ENCODE results near the gene MED14. TPM values are rescaled to one million over a fixed set of nuclear protein-coding genes. Genes with fewer than 3 reads are reported as not detected.

Gene MED14
- total and polyA plus RNA-seq, 10 of the 15 experiments (the other 5 are each of a cell fraction or from before 2014, with no cell fraction given), result 8.8 to 99.4 (median 29.4) TPM

DNA sequence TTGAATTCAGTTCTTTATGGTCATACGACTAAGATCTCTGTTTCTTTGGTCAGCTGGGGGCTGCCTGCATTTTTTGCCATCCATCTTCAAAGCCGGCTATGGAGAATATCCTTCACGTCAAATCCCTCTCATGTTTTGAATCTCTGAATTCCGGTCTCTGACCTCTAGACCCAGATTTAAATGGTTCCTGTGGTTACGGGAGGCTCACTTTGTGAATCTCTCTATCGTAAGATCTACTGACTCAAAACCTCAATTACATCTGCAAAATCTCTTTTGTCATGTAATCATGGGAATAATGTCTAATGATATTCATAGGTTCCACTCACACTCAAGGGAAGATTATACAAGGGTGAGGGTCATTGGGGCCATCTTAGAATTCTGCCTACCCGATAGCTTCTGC lies 117.8 kb downstream of the MED14 start (continued):
- TF ChIP-seq ZBTB40 (IDR thresholded peaks at IDR 0.05; ENCODE audit: borderline replicate concordance), result no peak

DNA sequence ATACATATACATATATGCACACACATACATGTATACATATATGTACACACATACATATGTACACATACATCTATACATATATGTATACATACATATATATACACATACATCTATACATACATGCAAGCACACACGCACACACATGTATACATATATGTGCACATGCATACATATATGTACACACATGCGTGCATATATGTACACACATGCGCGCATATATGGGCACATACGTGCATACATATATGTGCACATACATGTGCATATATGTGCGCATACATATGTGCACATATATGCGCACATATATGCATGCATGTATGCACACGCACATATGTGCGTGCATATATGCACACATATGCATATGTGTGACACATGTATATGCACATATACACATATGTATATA lies 119.4 kb downstream of the MED14 start:
- H3K9me3 ChIP-seq (replicated peaks; ENCODE audit: control insufficient read depth, insufficient read depth, low read length), result no peaks in the 10 kb centered on the region
- DNase-seq (ENCODE audit: low read depth, low spot score) (no peak), ATAC-seq (no peak), FAIRE-seq (no peak)
- 80% methylated on average over 9 of the region's 9 CpGs for WGBS (ENCODE audit: insufficient coverage, insufficient replicate concordance, low lambda C conversion rate, missing lambda C conversion rate)
- ChIA-PET SMC1A (ENCODE audit: uncharacterized antibody, unreplicated experiment) (no interaction called here), POLR2A (no interaction called here), CTCF (no interaction called here), RAD21 (ENCODE audit: unreplicated experiment) (no interaction called here)
- no TSS peak for BruUV-seq (replicated peaks)
- H2AFZ ChIP-seq (ENCODE audit: control insufficient read depth, low read depth, low read length), result no peak overlapping the region
- no peaks in the 10 kb centered on the region for H3K4me1 ChIP-seq (ENCODE audit: control insufficient read depth, insufficient read depth, low read length)
- no peaks in the 10 kb centered on the region for H4K20me1 ChIP-seq (ENCODE audit: control insufficient read depth, insufficient read depth)
- H3K4me3 ChIP-seq, result no peak overlapping the region
- H3K27ac ChIP-seq (ENCODE audit: control insufficient read depth, insufficient read depth), result no peak overlapping the region
- H3K36me3 ChIP-seq (ENCODE audit: control insufficient read depth in 2 of 2, insufficient read depth in 2 of 2, low read length in 1 of 2), result no peaks in the 10 kb centered on the region
- in situ Hi-C loops (cut with MboI), result no loop called here
- no peak overlapping the region for H3K9ac ChIP-seq (ENCODE audit: control insufficient read depth, insufficient read depth, low read length)
- no peak overlapping the region for H3K4me2 ChIP-seq (ENCODE audit: control insufficient read depth, insufficient read depth)
- intact Hi-C loops (cut with micrococcal nuclease; ENCODE audit: unreplicated experiment), result no loop called here
- no peaks in the 10 kb centered on the region for H3K27me3 ChIP-seq (replicated peaks in 1 of 2; ENCODE audit: control insufficient read depth in 2 of 2, insufficient read depth in 2 of 2, low read length in 1 of 2)
- no peaks in the 10 kb centered on the region for H3K79me2 ChIP-seq (ENCODE audit: control insufficient read depth, insufficient read depth, low read length)
- no peak for TF ChIP-seq FOS (IDR thresholded peaks at IDR 0.05; ENCODE audit: borderline replicate concordance, extremely low read depth, insufficient read length)

Measured in GM12878 (cell line).